Panc1 (cell line): ENCODE measurements around the gene WRAP73.

Experiments
- CTCF ChIP-seq: fragments of 450-650 bp; IDR thresholded peaks from 2 replicates; pipeline ENCODE4 v1.5.1; 2017; ENCODE audit warnings: mild to moderate bottlenecking
- POLR2AphosphoS5 ChIP-seq: IDR thresholded peaks from 2 replicates; pipeline ENCODE4 v1.6.1; 2012; ENCODE audit warnings: mild to moderate bottlenecking, low read depth, low read length, moderate library complexity
- REST ChIP-seq, 2 experiments: IDR thresholded peaks; 2 replicates each; pipeline ENCODE4 v1.6.1; 2011 to 2012; ENCODE audit warnings: low read depth in 2 of 2, control low read depth in 1 of 2, low read length in 1 of 2, mild to moderate bottlenecking in 1 of 2, moderate library complexity in 1 of 2; ENCODE audit not compliant: insufficient read depth in 1 of 2

- TF ChIP-seq POLR2AphosphoS5 (no peak), CTCF (no peak), REST (IDR thresholded peaks at IDR 0.05; ENCODE audit: insufficient read depth in 1 of 2, low read depth in 2 of 2, low read length in 1 of 2) (no peak)
These were observed 56.6 kb downstream of the WRAP73 start for GRCh38 chr1:3593334-3593733.
